IPS-18c (cell line): ENCODE results near the gene MACROD2.

Experiments
- H3K4me3 ChIP-seq: 2 replicates; pipeline ENCODE4 v1.7.0; 2013; ENCODE audit warnings: low read depth, mild to moderate bottlenecking, low read length, moderate library complexity; ENCODE audit not compliant: insufficient read depth
- H3K9me3 ChIP-seq: one replicate; pipeline ENCODE4 v1.6.1; 2013; ENCODE audit warnings: mild to moderate bottlenecking, low read length, moderate library complexity; ENCODE audit not compliant: control insufficient read depth, insufficient read depth

The MACROD2 gene

GRCh38 chr20:16043931-16044330, 2048.6 kb downstream of the MACROD2 start:
- Histone ChIP-seq H3K4me3 (no peak overlapping the region), H3K9me3 (no peaks in the 10 kb centered on the region)

GRCh38 chr20:16048876-16049275, 2053.6 kb downstream of the MACROD2 start:
- H3K4me3 ChIP-seq = no peak overlapping the region
- H3K9me3 ChIP-seq = no peaks in the 10 kb centered on the region

- Histone ChIP-seq H3K9me3 (no peaks in the 10 kb centered on the region), H3K4me3 (no peak overlapping the region)
These were observed 2054.3 kb downstream of the MACROD2 start for GRCh38 chr20:16049529-16050093.

- no peak overlapping the region for H3K4me3 ChIP-seq
- H3K9me3 ChIP-seq = no peaks in the 10 kb centered on the region
These were observed 2055.1 kb downstream of the MACROD2 start for GRCh38 chr20:16050366-16050765.

GRCh38 chr20:16051968-16052367, 2056.7 kb downstream of the MACROD2 start:
- Histone ChIP-seq H3K4me3 (no peak overlapping the region), H3K9me3 (no peaks in the 10 kb centered on the region)

GRCh38 chr20:16052456-16052855, 2057.1 kb downstream of the MACROD2 start:
- no peaks in the 10 kb centered on the region for H3K9me3 ChIP-seq

GRCh38 chr20:16054985-16055384, 2059.7 kb downstream of the MACROD2 start:
- H3K9me3 ChIP-seq = no peaks in the 10 kb centered on the region
- H3K4me3 ChIP-seq = no peak overlapping the region

More at GRCh38 chr20:16052456-16052855, 2057.1 kb downstream of the MACROD2 start:
- no peak overlapping the region for H3K4me3 ChIP-seq

- H3K4me3 ChIP-seq = no peak overlapping the region
- no peaks in the 10 kb centered on the region for H3K9me3 ChIP-seq
These were observed 2062.3 kb downstream of the MACROD2 start for GRCh38 chr20:16057651-16058050.

GRCh38 chr20:16058268-16058667, 2063.0 kb downstream of the MACROD2 start:
- Histone ChIP-seq H3K4me3 (no peak overlapping the region), H3K9me3 (no peaks in the 10 kb centered on the region)

GRCh38 chr20:16059841-16060240, 2064.5 kb downstream of the MACROD2 start:
- H3K4me3 ChIP-seq = no peak overlapping the region
- no peaks in the 10 kb centered on the region for H3K9me3 ChIP-seq

- H3K4me3 ChIP-seq = no peak overlapping the region
- H3K9me3 ChIP-seq = no peaks in the 10 kb centered on the region
These were observed 2066.0 kb downstream of the MACROD2 start for GRCh38 chr20:16061351-16061750.

- Histone ChIP-seq H3K9me3 (no peaks in the 10 kb centered on the region), H3K4me3 (no peak overlapping the region)
These were observed 2067.6 kb downstream of the MACROD2 start for GRCh38 chr20:16062661-16063581.

- Histone ChIP-seq H3K9me3 (no peaks in the 10 kb centered on the region), H3K4me3 (no peak overlapping the region)
These were observed 2068.6 kb downstream of the MACROD2 start for GRCh38 chr20:16063881-16064280.

- no peak overlapping the region; the same call in 1 of the 2 replicates for H3K4me3 ChIP-seq
- H3K9me3 ChIP-seq = no peaks in the 10 kb centered on the region
These were observed 2069.8 kb downstream of the MACROD2 start for GRCh38 chr20:16064989-16065707.

- Histone ChIP-seq H3K9me3 (no peaks in the 10 kb centered on the region), H3K4me3 (no peak overlapping the region)
These were observed 2071.3 kb downstream of the MACROD2 start for GRCh38 chr20:16066571-16066970.

GRCh38 chr20:16069389-16070010, 2074.2 kb downstream of the MACROD2 start:
- no peak overlapping the region for H3K4me3 ChIP-seq
- H3K9me3 ChIP-seq = no peaks in the 10 kb centered on the region

- H3K9me3 ChIP-seq = no peaks in the 10 kb centered on the region
- no peak overlapping the region for H3K4me3 ChIP-seq
These were observed 2076.9 kb downstream of the MACROD2 start for GRCh38 chr20:16072220-16072619.
